Esophagus muscularis mucosa (tissue), 3 donors: ENCODE results near the gene KRTAP10-3.

ENCODE experiments used
- CTCF ChIP-seq, 3 experiments: fragments of 200-600 bp in 2 of 3; fragments of 450-650 bp in 1 of 3; sonication (generic) in 2 of 3; IDR thresholded peaks; one replicate each; pipeline ENCODE4 v1.5.1; 2017 to 2019; ENCODE audit warnings: antibody characterized with exemption in 3 of 3, mild to moderate bottlenecking in 2 of 3, moderate library complexity in 1 of 3
- EP300 ChIP-seq: sonication (generic); formaldehyde crosslinking; IDR thresholded peaks from one replicate; pipeline ENCODE4 v1.6.1; 2017; ENCODE audit warnings: antibody characterized with exemption

GRCh38 chr21:44592446-44593311, 34.1 kb upstream of the KRTAP10-3 start, which contains the start of gene KRTAP10-6:
- TF ChIP-seq EP300 (no peak), CTCF (IDR thresholded peaks at IDR 0.05) (no peak)
